ENCODE data around the gene PLAC8L1.
A peak's percentile ranks its signal among the peaks of the same experiment; 100 is the strongest.

Gene PLAC8L1

DNA sequence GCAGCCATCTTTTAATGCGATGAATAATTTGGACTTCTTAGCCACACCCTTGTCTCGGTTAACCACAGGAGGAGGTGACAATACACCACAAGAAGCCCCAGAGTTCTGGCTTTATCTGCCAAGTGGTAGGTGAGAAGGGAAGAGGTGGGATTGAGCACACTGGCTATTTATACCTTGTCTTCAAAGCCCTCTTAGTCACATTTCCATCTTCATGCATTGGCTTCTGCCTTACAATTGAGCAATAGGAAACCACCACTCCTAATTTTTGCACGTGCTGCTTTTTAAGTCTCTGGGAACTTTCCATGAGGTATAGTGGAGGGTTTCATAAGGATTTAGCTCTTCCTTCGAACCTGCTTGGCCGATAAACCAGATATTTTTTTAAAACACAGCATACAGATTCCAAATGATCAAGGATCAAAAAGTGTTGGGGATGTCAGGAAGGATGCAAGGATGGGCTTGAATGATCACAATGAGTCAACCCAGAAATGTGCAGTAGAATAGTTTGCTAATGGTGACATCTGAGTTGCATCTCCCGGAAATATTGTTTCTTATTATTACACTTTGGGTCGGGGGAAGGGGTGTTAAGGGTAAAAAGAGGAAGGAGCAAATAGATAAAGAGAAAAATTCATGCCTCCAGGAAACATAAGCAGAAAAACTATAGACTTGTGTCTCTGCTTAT is 25.5 kb downstream of the PLAC8L1 start:
- DNase-seq (ENCODE audit: low read depth): peak; percentile 1

DNA sequence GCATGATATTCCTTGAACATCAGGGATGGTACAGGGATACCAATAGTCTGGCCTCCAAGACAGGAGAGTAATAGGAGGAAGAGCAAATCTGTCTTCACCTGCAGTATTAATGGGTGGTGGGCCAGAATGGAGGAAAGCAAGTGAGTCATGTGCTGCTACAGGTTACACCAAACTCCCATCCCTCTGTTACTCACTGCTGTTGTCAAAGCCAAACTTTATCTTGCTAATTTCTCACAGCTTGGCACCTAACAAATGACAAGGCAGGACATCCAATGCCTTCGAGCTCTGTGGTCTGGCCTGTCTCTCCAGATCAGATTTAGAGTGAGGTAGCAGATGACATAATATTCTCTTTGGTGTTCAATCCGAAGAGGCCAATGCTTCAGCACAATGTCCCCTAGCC is 26.8 kb downstream of the PLAC8L1 start:
- no peak for DNase-seq (ENCODE audit: low read depth)

DNA sequence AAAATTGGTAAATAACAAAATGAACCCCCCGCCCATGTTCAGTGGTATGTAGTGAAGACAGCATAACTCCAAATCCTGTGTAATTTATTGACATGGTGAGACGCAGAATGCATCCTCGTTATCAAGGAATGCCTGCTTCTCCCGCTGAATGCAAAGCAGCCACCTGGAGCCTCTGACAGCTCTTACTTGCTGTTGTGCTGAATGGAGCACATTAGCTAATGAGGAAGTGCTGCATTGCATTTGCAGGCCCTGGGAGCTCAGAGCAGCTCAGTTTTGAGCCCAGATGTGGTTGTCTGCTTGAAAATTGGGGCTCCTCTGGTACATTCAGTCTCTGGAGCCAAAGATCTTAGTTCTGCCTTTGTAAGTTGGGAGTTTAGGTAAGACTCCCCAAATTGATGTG is 28.9 kb downstream of the PLAC8L1 start:
- no peak for DNase-seq (ENCODE audit: low read depth)

DNA sequence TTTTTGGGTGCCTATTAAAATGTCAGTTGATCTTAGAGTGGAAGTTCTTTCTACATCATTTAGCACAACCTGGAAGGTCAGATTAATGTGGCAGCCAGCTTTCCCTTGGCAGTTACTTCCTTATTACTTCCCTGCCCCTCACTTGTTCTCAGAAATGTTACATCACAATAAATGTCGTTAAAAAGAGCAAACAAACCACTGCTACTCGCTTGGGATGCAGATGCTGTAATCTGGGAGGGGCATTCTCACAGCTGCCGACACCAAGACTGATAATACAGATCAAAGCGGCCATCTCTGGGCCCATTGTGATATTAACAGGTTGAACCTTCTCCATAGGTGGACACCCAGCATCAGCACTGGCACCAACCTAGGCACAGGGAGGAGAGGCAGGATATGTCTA is 29.3 kb downstream of the PLAC8L1 start:
- DNase-seq (ENCODE audit: low read depth): no peak

DNA sequence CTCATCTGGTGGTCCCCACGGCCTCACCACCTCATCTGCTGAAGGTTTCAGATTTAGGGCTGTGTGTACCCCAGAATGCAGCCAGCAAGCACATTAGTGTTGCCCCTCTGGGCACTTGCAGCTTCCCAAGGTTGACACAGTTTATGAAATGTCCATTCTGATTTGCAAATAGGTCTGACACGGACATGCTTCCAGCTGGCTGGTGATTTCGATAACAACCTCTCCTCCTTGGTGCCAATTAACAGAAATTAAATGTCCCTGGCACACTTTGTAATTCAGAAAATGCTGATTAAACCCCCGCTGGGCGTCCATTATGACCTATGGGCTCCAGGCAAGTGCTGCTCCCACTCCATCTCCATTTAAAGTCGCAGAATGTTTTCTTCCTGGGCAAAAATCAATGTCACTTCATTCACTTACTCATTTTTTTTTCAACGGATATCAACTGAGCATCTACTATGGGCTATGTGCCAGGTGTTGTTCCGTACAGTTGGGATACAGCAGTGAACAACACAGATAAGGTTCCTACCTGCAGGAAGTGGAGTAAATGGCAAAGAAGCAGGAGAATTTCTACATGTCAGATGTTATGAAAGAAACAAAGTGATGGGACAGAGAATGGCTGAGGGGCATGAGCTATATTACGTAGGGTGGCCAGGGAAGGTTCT is 32.0 kb downstream of the PLAC8L1 start:
- no peak for DNase-seq (ENCODE audit: low read depth)

DNA sequence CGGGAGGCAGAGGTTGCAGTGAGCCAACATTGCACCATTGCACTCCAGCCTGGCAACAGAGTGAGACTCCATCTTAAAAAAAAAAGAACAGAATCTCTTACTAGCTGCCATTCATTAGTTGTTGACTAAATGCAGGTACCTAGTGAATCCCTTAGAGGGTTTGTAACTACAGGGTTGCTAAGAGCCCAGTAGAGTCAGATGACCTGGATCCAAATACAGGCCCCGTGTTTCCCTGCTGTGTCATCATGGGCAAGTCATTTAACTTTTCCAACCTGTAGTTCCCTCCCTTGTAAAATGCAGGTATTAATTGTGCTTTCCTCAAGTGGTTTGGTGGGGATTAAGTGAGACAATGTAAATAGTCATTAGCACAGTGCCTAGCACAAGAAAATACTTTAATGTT is 32.8 kb downstream of the PLAC8L1 start:
- DNase-seq (ENCODE audit: low read depth): no peak

DNA sequence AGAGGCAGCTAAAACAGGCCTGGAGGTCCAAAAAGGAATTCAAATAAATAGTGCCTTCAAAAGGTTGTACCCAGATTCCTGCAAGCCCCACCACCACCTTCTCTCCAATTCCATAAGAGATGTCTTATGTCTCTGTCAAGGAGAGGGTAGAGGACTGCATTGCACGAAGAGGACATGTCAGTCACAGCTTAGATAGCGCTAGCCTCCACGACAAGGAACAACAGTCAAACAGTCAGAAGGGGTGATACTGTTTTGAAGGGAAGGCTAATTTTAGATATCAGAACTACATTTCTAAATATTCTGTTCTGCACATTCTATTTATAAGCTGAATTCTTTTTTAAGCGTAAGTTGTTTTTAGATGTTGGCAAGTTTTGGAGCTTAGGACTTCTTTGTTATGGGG is 34.2 kb downstream of the PLAC8L1 start:
- DNase-seq (ENCODE audit: low read depth): no peak

DNA sequence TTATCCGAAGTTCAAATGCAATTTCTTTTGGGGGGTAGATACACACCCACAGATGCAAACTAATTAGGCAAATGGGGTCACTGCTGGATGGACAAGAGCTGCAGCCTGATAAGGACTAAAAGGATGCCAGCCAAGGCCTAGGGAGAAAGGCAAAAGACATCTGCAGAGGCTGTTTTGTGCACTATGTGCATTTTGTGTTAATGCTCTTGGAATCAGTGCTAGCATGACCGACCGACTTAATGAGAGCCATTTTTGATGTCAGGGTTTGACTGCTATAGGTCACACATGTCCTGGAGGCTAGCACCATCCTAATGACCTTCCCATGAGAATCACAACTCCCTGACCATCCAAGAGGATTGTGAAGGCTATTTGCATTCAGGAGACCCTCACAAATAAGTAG is 34.6 kb downstream of the PLAC8L1 start:
- DNase-seq (ENCODE audit: low read depth): no peak

DNA sequence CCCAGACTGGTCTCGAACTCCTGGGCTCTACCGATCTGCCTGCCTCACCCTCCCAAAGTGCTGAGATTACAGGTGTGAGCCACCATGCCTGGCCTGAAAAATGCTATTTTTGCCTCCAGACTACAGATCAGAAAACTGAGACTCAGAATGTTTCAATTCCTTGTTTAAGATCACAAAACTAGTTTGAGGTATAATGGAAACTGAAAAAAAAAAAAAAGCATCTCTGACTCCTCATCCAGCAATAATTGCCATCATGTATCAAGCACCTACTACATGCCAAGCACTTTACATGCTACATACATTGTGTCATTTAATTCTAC is 35.6 kb downstream of the PLAC8L1 start:
- DNase-seq (ENCODE audit: low read depth): no peak

DNA sequence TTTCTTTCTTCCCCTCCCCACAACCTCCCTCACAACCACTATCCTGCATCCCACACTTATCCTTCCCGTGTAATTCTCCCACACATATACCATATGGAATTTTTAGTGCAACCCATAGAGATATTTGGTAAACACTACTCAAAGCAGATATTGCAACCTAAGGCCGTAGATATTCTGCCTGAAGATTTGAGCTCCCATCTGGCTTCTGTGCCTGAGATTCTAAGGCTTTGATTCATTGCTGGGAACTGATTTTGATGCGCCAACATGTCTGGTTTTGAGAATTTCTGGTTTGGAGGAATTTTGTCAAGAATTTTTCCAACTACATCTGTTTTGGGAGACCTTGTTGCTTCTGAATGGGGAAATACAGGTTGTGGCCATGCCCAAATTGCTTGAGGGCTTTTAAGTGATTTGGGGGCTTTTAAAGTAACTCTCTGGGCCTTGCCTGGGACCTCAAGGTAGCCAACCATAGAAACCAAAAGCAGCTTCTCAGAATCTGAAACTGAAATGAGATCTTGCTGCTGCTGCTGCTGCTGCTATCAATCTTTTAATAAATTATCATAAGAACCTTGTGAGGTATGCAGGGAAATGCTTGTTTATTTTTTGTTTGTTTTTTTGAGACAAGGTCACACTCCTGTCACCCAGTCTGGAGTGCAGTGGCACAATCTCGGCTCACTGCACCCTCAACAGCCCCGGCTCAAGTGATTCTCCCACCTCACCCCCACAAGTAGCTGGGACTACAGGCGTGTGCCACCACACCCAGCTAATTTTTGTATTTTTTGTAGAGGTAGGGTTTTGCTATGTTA is 36.2 kb downstream of the PLAC8L1 start:
- no peak for DNase-seq (ENCODE audit: low read depth)

DNA sequence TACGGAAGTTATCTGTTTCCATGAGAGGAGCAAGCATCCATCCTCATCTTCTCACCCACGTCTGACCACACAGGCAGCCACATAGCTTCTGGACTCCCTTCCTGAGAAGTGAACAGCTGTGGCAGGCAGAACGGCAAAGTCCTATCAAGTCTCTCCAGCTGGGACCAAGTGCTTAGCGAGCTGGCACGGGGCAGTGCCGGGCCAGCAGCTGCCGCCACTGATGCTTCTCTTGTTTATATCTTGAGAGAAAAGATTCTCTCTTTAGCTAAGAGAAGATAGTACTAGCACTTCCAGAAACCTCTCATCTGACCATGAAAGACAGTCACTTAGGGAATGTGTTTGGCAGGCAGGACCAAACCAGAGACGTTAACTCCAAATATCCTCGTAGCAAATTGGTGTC is 37.2 kb downstream of the PLAC8L1 start:
- DNase-seq (ENCODE audit: low read depth): no peak

DNA sequence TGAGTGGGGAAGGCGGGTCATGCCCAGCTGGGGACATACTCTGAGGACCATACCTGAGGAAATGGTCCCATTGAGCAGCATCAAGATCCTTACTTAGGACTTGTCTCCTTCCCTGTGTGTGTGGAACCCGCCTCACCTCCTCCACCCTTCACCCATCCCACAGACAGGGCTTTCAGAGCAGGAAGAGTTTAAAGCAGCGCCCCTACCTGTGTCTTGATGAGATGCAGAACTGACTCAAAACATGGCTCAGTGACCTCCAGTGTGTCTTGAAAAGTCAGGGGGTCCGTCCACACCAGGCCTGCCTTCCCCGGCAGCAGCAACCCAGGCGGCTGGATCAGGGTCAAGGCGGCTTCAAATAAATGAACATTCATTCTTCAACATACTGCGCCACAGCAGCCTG is 38.4 kb downstream of the PLAC8L1 start:
- no peak for DNase-seq (ENCODE audit: low read depth)

DNA sequence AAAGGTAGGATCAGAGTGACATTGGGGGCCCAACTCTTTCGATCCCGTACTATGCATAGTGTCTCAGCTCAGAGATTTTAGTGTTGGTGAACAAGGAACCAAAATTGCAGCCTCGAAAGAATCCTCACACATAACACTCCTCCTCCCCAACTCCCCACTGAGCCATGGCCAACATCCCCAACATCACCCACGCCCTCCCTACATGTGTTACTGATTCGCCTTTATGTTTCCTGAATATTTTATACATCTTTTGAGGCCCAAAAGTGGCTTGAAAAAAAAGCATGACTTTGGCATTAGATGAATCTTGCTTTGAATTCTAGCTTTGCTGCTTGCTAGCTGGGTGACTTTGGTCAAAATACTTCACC is 45.2 kb downstream of the PLAC8L1 start:
- DNase-seq (ENCODE audit: low read depth): no peak

DNA sequence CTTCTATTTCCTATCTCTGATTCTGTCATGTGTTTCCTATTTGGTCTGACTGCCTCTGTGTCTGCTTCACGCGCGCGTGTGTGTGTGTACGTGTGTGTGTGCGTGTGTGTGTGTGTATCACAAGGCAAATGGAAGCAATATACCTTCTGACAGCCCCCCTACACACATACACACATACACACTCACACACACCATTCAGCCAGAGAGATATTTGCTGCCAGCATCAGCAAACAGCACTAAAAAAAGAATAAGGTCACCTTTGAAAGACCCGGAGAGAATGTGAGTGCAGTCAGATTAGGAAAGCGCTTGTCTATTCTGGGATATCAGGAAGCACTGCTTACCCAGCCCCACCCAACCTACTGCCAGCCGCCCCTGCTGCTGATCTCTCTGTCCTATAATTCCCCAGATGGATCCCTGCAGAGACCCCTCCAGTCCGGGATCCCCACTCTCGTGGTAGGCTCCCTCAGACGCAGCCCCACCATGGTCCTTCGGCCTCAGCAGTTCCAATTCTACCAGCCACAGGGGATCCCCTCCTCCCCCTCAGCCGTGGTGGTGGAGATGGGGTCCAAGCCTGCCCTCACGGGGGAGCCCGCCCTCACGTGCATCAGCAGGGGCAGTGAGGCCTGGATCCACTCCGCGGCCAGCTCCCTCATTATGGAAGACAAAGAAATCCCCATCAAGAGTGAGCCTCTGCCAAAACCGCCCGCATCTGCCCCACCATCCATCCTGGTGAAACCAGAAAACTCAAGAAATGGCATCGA is 45.7 kb downstream of the PLAC8L1 start:
- DNase-seq (ENCODE audit: low read depth): no peak

DNA sequence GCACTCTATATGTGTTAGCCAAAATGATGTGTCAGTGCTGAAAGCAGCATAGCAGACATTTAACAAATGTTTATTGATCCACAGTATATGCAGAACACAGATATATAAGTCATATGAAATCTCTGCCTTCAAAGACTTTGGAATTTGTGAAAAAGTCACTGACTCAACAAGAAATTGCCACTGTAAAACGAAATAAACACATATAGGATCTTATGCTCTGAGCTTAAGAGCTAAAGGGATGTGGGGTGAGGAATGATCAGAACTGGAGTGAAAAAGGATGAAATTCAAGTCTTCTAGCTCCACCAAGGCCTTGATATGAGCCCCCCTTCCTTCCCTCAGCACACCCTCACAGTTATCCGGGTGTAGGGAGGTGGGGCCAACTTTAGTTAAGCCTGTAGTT is 49.9 kb downstream of the PLAC8L1 start:
- no peak for DNase-seq (ENCODE audit: low read depth)

DNA sequence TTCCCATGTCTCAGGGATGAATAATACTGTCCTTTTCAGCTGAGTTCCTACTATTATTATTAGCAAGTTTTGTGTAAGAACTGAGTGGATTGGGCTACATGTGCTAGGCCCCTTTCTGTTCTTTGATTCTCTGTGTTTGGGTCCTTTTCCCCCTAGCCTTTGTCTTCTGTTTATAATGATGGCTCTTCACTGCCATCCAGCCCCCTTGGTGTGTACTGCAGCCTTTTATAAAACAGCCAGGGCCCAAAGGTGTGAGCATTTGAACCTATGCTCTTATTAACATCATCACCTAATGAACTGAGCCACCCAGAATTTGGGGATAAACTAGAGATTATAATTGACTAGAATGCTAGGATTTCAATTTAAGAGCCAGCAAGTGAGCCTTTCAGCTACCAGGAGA is 52.6 kb downstream of the PLAC8L1 start:
- no peak for DNase-seq (ENCODE audit: low read depth)

DNA sequence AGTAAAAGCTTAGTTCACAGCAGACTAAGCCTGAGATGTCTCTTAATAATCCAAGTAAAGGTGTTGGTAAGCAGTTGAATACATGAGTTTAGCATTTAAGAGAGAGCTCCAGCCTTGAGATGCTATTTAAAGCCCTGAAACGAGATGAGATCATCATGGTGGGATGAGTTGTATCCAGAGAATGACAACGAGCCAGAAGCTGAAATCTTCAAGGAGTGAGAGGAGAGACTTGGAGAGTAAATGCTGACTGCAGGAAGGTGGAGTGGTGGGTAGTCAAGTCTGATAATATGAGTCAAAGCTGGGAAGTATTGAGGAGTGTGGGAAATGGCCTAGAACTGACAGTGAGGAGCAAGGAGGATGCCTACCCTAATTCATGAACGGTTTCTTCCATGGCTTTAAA is 53.7 kb downstream of the PLAC8L1 start:
- no peak for DNase-seq (ENCODE audit: low read depth)

DNA sequence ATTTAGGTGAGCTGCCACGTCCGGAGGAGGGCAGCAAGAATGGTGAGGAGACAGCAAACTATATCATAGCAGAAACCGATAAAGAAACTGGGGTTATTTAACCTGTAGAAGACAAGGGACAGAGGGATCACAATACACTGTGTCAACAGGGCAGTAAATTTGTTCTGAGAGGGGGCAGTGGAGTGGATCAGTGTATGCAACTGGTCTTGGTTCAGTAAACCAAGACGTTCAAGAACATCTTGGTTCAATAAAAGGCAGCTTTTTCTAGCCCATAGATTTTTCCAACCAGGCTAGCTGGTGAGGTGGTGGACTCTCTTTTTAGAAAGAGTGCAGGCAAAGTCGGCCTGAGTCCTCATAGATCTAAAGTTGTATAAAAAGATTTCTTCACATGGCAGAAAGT is 55.3 kb downstream of the PLAC8L1 start:
- DNase-seq (ENCODE audit: low read depth): no peak

DNA sequence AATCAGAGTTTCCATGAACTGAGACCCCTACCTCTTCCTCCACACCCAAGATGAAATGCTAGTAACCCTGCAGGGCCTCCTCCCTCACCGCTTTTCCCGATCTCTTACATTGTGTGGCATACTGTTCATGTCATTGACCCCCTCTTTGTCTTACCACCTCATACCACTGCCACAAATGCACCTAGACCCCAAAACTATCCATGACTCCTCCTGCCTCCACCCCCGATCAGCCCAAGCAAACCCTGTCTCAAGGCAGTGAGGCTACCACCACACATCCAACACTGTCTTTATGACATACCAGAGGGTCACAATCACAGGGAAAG is 55.7 kb downstream of the PLAC8L1 start:
- no peak for DNase-seq (ENCODE audit: low read depth)

DNA sequence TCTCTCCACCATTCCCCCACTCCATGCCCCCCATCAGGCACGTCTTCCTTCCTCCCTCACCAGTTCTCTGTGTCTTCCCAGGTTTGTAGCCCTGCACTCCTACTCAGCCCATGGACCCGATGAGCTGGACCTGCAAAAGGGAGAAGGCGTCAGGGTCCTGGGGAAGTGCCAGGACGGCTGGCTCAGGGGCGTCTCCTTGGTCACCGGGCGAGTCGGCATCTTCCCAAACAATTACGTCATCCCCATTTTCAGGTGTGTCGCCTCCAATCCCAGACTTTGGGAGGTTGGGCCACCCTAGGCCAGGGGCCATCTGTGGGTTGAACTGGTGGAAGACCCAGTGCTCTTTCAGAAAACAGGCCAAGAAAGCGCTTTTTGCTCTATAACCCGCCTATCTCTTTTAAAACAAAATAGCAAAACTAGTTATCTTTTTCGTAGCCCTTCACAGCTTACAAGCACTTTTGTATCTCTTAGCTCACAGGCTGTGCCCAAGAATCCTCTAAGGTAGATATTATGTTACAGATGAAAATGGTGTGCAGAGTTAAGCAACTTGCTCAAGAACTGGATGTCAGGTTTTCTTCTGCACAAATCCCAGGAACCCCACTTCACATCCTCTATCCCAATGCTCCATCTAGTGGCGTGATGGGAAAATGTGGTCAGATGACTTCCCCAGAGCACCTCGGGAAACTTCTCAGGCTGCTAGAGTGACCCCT is 56.2 kb downstream of the PLAC8L1 start:
- DNase-seq (ENCODE audit: low read depth): no peak

DNA sequence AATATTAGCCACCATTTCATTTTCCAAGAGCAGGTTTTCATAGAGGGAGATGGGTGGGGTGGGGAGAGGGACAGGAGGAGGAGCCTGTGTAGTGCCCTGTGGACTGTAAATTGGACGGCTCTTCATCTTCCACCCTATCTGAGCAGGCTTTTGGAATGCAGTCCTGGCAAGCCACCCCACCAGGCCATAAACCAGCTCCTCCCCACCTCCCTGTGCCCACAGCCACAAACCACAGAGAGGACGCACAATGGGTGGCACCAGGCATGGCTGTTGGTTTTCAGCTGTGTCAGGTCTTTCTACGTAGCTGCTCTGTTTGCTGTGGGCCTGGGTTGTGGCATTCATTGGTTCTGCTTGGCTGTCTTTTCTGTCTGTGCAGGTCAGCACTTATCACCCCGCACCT is 58.0 kb downstream of the PLAC8L1 start:
- no peak for DNase-seq (ENCODE audit: low read depth)

DNA sequence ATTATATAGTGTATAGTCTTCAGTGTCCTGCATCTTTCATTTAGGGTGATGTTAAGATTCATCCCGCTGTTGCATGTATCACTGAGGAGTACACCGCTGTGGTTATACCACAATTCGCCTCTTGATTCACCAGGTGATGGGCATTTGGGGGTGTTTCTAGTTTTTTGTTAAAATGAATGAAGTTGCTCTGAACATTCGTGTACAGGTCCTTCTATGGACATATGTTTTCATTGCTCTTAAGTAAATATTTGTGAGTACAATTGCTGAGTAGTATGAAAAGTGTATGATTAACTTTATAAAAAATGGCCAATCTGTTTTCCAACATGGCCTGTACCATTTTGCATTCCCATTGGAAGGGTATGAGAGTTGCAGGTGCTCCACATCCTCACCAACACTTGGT is 61.7 kb downstream of the PLAC8L1 start:
- no peak for DNase-seq (ENCODE audit: low read depth)

Measured in stimulated activated CD8-positive, alpha-beta memory T cell treated with anti-CD3 and anti-CD28 coated beads, Interleukin-4, amount 100 ng/mL, for 24 hours (primary cell).